VCaP (cell line): ENCODE measurements around the gene EVC2.

Experiments
- H3K27ac ChIP-seq: fragments of 450-650 bp; 2 replicates; pipeline ENCODE4 v1.5.1; 2017
- TF ChIP-seq, protein P1 (sequence below): fragments of 450-650 bp; conservative IDR thresholded peaks from 2 replicates; pipeline ENCODE4 v1.5.1; 2017; ENCODE audit warnings: mild to moderate bottlenecking, moderate library complexity

Gene EVC2

GRCh38 chr4:5686338-5686737 lies 22.0 kb downstream of the EVC2 start:
- H3K27ac ChIP-seq: no peak overlapping the region
- TF ChIP-seq, protein P1, sequence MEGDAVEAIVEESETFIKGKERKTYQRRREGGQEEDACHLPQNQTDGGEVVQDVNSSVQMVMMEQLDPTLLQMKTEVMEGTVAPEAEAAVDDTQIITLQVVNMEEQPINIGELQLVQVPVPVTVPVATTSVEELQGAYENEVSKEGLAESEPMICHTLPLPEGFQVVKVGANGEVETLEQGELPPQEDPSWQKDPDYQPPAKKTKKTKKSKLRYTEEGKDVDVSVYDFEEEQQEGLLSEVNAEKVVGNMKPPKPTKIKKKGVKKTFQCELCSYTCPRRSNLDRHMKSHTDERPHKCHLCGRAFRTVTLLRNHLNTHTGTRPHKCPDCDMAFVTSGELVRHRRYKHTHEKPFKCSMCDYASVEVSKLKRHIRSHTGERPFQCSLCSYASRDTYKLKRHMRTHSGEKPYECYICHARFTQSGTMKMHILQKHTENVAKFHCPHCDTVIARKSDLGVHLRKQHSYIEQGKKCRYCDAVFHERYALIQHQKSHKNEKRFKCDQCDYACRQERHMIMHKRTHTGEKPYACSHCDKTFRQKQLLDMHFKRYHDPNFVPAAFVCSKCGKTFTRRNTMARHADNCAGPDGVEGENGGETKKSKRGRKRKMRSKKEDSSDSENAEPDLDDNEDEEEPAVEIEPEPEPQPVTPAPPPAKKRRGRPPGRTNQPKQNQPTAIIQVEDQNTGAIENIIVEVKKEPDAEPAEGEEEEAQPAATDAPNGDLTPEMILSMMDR: no peak

GRCh38 chr4:5685296-5685695 lies 23.1 kb downstream of the EVC2 start:
- TF ChIP-seq, protein P1: no peak
- H3K27ac ChIP-seq: no peak overlapping the region

- H3K27ac ChIP-seq: no peak overlapping the region
- TF ChIP-seq, protein P1: no peak
These were observed 24.8 kb downstream of the EVC2 start for GRCh38 chr4:5683566-5683965.

- TF ChIP-seq, protein P1: no peak
- no peak overlapping the region for H3K27ac ChIP-seq
These were observed 29.4 kb downstream of the EVC2 start for GRCh38 chr4:5678977-5679376.

- TF ChIP-seq, protein P1: no peak
- H3K27ac ChIP-seq: no peak overlapping the region
These were observed 31.6 kb downstream of the EVC2 start for GRCh38 chr4:5676763-5677162.

GRCh38 chr4:5666741-5667140 lies 41.6 kb downstream of the EVC2 start:
- H3K27ac ChIP-seq: no peak overlapping the region
- TF ChIP-seq, protein P1: no peak

DNA sequence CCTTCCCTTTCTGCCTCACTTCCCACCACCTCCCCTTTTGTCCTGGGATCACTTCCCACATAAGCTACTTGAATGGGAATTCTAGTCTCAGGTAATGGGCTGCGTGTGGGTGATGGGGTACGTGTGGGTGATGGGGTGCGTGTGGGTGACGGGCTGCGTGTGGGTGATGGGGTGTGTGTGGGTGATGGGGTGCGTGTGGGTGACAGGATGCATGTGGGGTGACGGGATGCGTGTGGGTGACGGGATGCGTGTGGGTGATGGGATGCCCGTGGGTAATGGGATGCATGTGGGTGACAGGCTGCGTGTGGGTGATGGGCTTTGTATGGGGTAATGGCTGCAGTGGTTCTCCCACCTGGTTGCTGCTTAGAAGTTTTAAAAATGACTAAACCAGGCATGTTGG lies 43.6 kb downstream of the EVC2 start:
- H3K27ac ChIP-seq: no peak overlapping the region
- TF ChIP-seq, protein P1: no peak

- TF ChIP-seq, protein P1: no peak
- H3K27ac ChIP-seq: no peak overlapping the region
These were observed 45.8 kb downstream of the EVC2 start for GRCh38 chr4:5662555-5662954.
